HepG2 (cell line): ENCODE results near the gene DNM1. TPM values are rescaled to one million over a fixed set of nuclear protein-coding genes. Genes with fewer than 3 reads are reported as not detected.

Source experiments
- AFF4 ChIP-seq: sonication (generic); formaldehyde crosslinking; IDR thresholded peaks from 2 replicates; pipeline ENCODE4 v1.4.0; 2020; ENCODE audit warnings: missing genetic modification reagents
- FOXC1 ChIP-seq: sonication (generic); formaldehyde crosslinking; IDR thresholded peaks from 2 replicates; pipeline ENCODE4 v1.8.0; 2022; ENCODE audit warnings: mild to moderate bottlenecking, missing genetic modification reagents, borderline replicate concordance
- PCBP2 ChIP-seq: fragments of 200-400 bp; formaldehyde crosslinking; optimal IDR thresholded peaks from 2 replicates; pipeline ENCODE3; 2018; ENCODE audit warnings: low read length, low read depth; ENCODE audit not compliant: poor library complexity, severe bottlenecking
- RARA ChIP-seq: IDR thresholded peaks from 2 replicates; pipeline ENCODE4 v1.6.1; 2016; ENCODE audit warnings: missing genetic modification reagents, missing compliant biosample characterization
- TEF ChIP-seq: sonication (generic); formaldehyde crosslinking; IDR thresholded peaks from 2 replicates; pipeline ENCODE4 v1.5.0; 2020; ENCODE audit warnings: missing genetic modification reagents
- THAP11 ChIP-seq: IDR thresholded peaks from 2 replicates; pipeline ENCODE4 v1.6.1; 2016; ENCODE audit warnings: missing biosample characterization, missing genetic modification reagents
- TOE1 ChIP-seq: sonication (generic); formaldehyde crosslinking; IDR thresholded peaks from 2 replicates; pipeline ENCODE4 v1.4.0; 2020; ENCODE audit warnings: mild to moderate bottlenecking, missing genetic modification reagents
- ZFP41 ChIP-seq: sonication (generic); formaldehyde crosslinking; IDR thresholded peaks from 2 replicates; pipeline ENCODE4 v1.4.0; 2020; ENCODE audit warnings: mild to moderate bottlenecking, missing genetic modification reagents, borderline replicate concordance
- ZMYM4 ChIP-seq: sonication (generic); formaldehyde crosslinking; IDR thresholded peaks from 2 replicates; pipeline ENCODE4 v1.8.1; 2023; ENCODE audit warnings: mild to moderate bottlenecking, missing genetic modification reagents
- ZNF468 ChIP-seq: sonication (generic); formaldehyde crosslinking; IDR thresholded peaks from 2 replicates; pipeline ENCODE4 v1.8.0; 2022; ENCODE audit warnings: mild to moderate bottlenecking, moderate library complexity, missing genetic modification reagents
- ZNF549 ChIP-seq: sonication (generic); formaldehyde crosslinking; IDR thresholded peaks from 2 replicates; pipeline ENCODE4 v1.5.0; 2020; ENCODE audit warnings: missing genetic modification reagents
- ZNF556 ChIP-seq: sonication (generic); formaldehyde crosslinking; IDR thresholded peaks from 2 replicates; pipeline ENCODE4 v1.4.0; 2020; ENCODE audit warnings: mild to moderate bottlenecking, missing genetic modification reagents, borderline replicate concordance
- ZNF616 ChIP-seq: sonication (generic); formaldehyde crosslinking; IDR thresholded peaks from 2 replicates; pipeline ENCODE4 v1.5.0; 2020; ENCODE audit warnings: low read depth, mild to moderate bottlenecking, missing genetic modification reagents
- ZNF703 ChIP-seq: sonication (generic); formaldehyde crosslinking; IDR thresholded peaks from 2 replicates; pipeline ENCODE4 v1.5.1; 2020; ENCODE audit warnings: missing genetic modification reagents, mild to moderate bottlenecking, moderate library complexity, borderline replicate concordance
- ZNF782 ChIP-seq: sonication (generic); formaldehyde crosslinking; IDR thresholded peaks from 2 replicates; pipeline ENCODE4 v1.4.0; 2020; ENCODE audit warnings: missing genetic modification reagents, mild to moderate bottlenecking, borderline replicate concordance
- polyA plus RNA-seq, 8 experiments: library from polyadenylated mRNA; depleted of rRNA in 3 of 8; stranded (reverse) in 7 of 8; unstranded in 1 of 8; fragments of >200 nt; fragmentation: Illumina TruSeq in 4 of 8; extraction: Trizol in 4 of 8; gene quantifications; 2 replicates each; pipeline versions ENCODE4 v1.2.1 to v1.2.3, GENCODE V29; 2011 to 2016; ENCODE audit warnings: low read depth in 4 of 8, missing spikeins in 1 of 8, mixed read lengths in 1 of 8; ENCODE audit not compliant: insufficient read depth in 1 of 8
- total RNA-seq, 5 experiments: library from RNA; depleted of rRNA; stranded (reverse); fragments of >200 nt; fragmentation: Illumina TruSeq; extraction: Trizol; gene quantifications; 2 replicates each; pipeline ENCODE4 v1.2.3, GENCODE V29; 2016; ENCODE audit warnings: low read depth in 1 of 5
- TF ChIP-seq, protein P1 (sequence below): sonication (generic); formaldehyde crosslinking; IDR thresholded peaks from 2 replicates; pipeline ENCODE4 v1.9.0; 2021; ENCODE audit warnings: missing genetic modification reagents, borderline replicate concordance
- TF ChIP-seq, protein P2 (sequence below): sonication (generic); formaldehyde crosslinking; IDR thresholded peaks from 2 replicates; pipeline ENCODE4 v1.8.0; 2022; ENCODE audit warnings: low read depth, missing genetic modification reagents
- TF ChIP-seq, protein P3 (sequence below): fragments of 450-650 bp; IDR thresholded peaks from 2 replicates; pipeline ENCODE4 v1.6.1; 2016

DNM1 gene
- total and polyA plus RNA-seq, 2 of the 13 experiments (the other 11 are each of a cell fraction or from before 2014, with no cell fraction given), result 0.13 to 0.58 TPM

DNA sequence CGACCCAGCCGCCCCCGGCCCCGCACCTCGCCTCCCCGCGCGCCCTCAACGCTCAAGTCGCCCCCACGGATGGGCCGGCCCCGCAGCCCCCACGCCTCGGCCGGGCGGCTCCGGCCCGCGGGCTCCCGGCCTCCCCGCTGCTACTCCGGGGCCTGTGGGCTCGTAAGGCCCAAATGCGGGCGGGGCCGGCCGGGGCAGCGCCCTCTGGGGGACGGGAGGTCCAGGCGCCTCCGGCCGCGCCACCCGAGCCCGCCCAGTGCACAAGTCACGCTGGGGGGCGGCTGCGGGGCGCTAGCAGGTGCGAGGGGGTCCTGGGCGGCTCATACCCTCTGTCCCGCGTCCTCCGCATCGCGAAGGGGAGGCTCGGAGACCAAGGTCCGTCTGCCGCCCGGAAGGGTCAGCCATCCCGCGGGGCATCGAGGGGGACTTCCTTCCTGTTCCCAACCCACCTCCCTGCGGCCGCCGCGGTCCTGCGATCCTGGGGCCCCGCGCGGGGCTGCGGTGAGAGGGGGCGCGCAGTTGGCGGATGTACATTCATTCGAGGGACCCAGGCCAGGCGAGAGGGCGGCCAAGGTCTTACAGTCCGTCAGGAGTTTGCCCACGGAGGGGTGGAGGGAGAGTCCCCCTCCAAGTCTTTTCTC, 11.7 kb upstream of the DNM1 start, which contains the start of gene CIZ1 (continued):
- TF ChIP-seq, protein P1, sequence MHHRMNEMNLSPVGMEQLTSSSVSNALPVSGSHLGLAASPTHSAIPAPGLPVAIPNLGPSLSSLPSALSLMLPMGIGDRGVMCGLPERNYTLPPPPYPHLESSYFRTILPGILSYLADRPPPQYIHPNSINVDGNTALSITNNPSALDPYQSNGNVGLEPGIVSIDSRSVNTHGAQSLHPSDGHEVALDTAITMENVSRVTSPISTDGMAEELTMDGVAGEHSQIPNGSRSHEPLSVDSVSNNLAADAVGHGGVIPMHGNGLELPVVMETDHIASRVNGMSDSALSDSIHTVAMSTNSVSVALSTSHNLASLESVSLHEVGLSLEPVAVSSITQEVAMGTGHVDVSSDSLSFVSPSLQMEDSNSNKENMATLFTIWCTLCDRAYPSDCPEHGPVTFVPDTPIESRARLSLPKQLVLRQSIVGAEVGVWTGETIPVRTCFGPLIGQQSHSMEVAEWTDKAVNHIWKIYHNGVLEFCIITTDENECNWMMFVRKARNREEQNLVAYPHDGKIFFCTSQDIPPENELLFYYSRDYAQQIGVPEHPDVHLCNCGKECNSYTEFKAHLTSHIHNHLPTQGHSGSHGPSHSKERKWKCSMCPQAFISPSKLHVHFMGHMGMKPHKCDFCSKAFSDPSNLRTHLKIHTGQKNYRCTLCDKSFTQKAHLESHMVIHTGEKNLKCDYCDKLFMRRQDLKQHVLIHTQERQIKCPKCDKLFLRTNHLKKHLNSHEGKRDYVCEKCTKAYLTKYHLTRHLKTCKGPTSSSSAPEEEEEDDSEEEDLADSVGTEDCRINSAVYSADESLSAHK, result no peak
- TF ChIP-seq, protein P2, sequence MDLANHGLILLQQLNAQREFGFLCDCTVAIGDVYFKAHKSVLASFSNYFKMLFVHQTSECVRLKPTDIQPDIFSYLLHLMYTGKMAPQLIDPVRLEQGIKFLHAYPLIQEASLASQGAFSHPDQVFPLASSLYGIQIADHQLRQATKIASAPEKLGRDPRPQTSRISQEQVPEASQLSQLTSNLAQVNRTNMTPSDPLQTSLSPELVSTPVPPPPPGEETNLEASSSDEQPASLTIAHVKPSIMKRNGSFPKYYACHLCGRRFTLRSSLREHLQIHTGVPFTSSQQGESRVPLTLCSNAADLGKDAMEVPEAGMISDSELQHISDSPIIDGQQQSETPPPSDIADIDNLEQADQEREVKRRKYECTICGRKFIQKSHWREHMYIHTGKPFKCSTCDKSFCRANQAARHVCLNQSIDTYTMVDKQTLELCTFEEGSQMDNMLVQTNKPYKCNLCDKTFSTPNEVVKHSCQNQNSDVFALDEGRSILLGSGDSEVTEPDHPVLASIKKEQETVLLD, result 0 out of 2 replicates have a peak, but pooled peaks have one; percentile 19
- TF ChIP-seq ZNF782 (CRISPR knock-in tag) (peak; percentile 23; the same call in 1 of the 2 replicates), TOE1 (CRISPR knock-in tag) (0 out of 2 replicates have a peak, but pooled peaks have one; percentile 30), THAP11 (CRISPR knock-in tag) (peak; percentile 86), ZMYM4 (peak; percentile 77), PCBP2 (no peak), AFF4 (CRISPR knock-in tag) (no peak), ZNF549 (peak; percentile 79; the same call in 1 of the 2 replicates), TEF (CRISPR knock-in tag) (0 out of 2 replicates have a peak, but pooled peaks have one; percentile 33), ZNF616 (CRISPR knock-in tag) (peak; percentile 56; the same call in 1 of the 2 replicates), ZNF703 (CRISPR knock-in tag) (peak; percentile 81), ZFP41 (CRISPR knock-in tag) (0 out of 2 replicates have a peak, but pooled peaks have one; percentile 43), RARA (CRISPR knock-in tag) (peak; percentile 6; the same call in 1 of the 2 replicates), ZNF468 (CRISPR knock-in tag) (no peak), FOXC1 (CRISPR knock-in tag) (peak; percentile 73; the same call in 1 of the 2 replicates), ZNF556 (CRISPR knock-in tag) (0 out of 2 replicates have a peak, but pooled peaks have one; percentile 58)
- TF ChIP-seq, protein P3, sequence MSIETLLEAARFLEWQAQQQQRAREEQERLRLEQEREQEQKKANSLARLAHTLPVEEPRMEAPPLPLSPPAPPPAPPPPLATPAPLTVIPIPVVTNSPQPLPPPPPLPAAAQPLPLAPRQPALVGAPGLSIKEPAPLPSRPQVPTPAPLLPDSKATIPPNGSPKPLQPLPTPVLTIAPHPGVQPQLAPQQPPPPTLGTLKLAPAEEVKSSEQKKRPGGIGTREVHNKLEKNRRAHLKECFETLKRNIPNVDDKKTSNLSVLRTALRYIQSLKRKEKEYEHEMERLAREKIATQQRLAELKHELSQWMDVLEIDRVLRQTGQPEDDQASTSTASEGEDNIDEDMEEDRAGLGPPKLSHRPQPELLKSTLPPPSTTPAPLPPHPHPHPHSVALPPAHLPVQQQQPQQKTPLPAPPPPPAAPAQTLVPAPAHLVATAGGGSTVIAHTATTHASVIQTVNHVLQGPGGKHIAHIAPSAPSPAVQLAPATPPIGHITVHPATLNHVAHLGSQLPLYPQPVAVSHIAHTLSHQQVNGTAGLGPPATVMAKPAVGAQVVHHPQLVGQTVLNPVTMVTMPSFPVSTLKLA, result no peak
